NCI-H2081 treated with DMSO at 0.1 percent for 48 hours (cell line): ENCODE measurements around the gene CES4A.
"Not testable (repeated sequence)": the region's sequence is repeated elsewhere in the genome, so short reads cannot be mapped to it uniquely, and the experiment has no call there.

ENCODE experiments used
- DNase-seq: peaks from one replicate; lab custom pipeline; 2025; lab: John Stamatoyannopoulos, UW

CES4A gene

GRCh38 chr16:66956154-66956457 is 32.3 kb upstream of the CES4A start:
- not testable (repeated sequence) for DNase-seq

- no peak for DNase-seq
Measured at GRCh38 chr16:66958857-66959703, 29.3 kb upstream of the CES4A start.

- DNase-seq: no peak
Measured at GRCh38 chr16:66959704-66960161, 28.7 kb upstream of the CES4A start.

DNA sequence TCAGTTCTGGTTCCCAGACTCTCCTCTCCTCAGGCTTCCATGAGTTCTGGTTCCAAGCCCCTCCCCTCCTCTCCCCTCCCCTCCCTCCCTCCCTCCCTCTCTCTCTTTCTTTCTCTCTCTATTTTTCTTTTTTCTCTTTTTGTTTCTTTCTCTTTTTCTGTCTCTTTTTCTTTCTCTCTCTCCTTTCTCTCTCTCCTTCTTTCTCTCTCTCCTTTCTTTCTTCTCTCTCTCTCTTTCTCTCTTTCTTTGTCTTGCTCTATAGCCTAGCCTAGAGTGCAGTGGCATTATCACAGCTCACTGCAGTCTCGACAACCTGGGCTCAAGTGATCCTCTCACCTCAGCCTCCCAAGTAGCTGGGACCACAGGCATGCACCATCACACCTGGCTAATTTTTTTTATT is 28.1 kb upstream of the CES4A start:
- no peak for DNase-seq

- DNase-seq: peak; percentile 28
Measured at GRCh38 chr16:66961065-66961744, 27.2 kb upstream of the CES4A start, which contains the start of gene CES3. CES3 (plus strand) TSS chr16:66961266; CDS start chr16:66961308, 42 bp downstream.

DNA sequence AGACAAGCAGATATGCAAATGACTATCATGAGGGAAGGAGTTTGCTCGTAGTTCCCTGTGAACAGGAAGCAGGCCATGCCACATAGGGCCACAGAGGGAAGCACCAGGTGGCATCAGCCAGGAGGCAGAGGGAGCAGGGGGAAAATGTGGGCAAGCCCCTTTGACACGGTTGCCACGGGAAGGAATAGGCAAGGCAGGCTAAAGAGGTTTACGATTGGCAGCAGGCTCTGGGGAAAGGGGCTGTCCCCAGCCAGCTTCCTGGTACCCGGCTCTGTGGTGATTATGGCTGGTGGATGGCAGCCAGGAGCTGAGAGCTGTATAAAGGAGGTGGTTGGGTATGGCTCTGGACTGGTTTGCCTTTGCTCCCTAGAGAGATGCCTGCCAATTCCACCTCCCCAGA is 26.5 kb upstream of the CES4A start:
- DNase-seq: no peak

- DNase-seq: no peak
Measured at GRCh38 chr16:66964049-66964448, 24.3 kb upstream of the CES4A start.

- DNase-seq: no peak
Measured at GRCh38 chr16:66968847-66969246, 19.5 kb upstream of the CES4A start.

GRCh38 chr16:66970775-66971720 is 17.3 kb upstream of the CES4A start:
- DNase-seq: no peak

DNA sequence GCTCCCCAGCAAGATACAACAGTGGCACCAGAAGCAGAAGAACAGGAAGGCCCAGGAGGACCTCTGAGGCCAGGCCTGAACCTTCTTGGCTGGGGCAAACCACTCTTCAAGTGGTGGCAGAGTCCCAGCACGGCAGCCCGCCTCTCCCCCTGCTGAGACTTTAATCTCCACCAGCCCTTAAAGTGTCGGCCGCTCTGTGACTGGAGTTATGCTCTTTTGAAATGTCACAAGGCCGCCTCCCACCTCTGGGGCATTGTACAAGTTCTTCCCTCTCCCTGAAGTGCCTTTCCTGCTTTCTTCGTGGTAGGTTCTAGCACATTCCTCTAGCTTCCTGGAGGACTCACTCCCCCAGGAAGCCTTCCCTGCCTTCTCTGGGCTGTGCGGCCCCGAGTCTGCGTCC is 15.4 kb upstream of the CES4A start:
- no peak for DNase-seq

- DNase-seq: no peak
Measured at GRCh38 chr16:66973716-66974115, 14.7 kb upstream of the CES4A start.

GRCh38 chr16:66974156-66974931 is 14.0 kb upstream of the CES4A start:
- DNase-seq: not testable (repeated sequence)

DNA sequence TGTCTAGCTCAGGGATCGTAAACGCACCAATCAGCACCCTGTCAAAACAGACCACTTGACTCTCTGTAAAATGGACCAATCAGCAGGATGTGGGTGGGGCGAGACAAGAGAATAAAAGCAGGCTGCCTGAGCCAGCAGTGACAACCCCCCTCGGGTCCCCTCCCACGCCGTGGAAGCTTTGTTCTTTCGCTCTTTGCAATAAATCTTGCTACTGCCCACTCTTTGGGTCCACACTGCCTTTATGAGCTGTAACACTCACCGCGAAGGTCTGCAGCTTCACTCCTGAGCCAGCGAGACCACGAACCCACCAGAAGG is 13.5 kb upstream of the CES4A start:
- not testable (repeated sequence) for DNase-seq

DNA sequence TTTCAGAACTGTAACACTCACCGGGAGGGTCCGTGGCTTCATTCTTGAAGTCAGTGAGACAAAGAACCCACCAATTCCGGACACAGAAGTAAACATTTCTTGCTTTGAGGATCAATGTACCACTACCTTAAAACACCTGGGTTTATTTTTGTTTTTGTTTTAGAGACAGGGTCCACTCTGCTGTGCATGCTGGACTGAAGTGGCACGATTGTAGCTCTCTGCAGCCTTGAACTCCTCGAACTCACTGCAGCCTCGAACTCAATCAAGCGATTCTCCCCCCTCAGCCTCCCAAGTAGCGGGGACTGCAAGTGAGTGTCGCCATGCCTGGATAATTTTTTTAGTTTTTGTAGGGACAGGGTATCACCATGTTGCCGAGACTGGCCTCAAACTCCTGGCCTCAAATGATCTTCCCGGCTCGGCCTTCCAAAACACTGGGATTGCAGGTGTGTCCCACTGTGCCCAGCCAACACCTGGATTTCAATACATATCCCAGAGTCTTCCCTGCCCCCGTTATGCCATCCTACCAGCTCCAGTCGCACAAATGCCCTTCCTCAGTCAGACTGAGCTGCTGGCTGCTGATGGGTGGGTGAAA is 13.0 kb upstream of the CES4A start:
- no peak for DNase-seq

- DNase-seq: no peak
Measured at GRCh38 chr16:66976746-66977145, 11.6 kb upstream of the CES4A start.

DNA sequence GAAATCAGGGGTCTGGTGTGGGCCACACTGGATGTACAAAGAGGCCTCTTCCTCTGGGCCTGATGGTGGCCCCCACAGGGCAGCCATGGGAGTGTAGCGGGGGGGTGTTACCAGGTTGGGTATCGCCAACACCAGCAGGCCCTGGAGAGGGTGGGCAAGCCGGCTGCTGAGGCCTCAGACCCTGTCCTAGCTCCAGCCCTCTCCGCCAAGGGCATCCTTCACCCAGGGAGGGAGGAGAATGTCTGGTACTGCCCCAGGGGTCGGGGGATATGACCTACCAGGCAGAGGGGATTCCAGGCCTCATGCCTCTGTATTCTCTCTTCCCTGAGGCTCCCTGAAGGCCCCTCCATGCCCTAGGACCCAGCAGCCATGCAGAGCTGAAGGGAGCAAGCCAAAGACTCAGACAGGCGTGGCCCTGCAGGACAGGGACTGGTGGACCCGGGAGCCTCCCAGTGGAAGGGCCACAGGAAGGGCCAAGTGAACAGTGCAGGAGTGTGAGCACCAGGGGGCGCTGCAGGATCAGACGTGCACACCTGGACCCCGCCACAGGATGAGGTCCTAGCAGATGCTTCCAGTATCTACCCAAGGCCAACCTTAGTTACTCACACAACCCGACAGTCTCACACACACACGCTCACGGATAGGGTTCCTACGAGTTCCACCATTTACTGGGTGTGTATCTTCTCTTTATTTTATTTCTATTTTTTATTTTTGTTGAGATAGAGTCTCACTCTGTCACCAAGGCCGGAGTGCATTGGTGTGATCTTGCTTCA is 10.9 kb upstream of the CES4A start:
- DNase-seq: no peak

DNA sequence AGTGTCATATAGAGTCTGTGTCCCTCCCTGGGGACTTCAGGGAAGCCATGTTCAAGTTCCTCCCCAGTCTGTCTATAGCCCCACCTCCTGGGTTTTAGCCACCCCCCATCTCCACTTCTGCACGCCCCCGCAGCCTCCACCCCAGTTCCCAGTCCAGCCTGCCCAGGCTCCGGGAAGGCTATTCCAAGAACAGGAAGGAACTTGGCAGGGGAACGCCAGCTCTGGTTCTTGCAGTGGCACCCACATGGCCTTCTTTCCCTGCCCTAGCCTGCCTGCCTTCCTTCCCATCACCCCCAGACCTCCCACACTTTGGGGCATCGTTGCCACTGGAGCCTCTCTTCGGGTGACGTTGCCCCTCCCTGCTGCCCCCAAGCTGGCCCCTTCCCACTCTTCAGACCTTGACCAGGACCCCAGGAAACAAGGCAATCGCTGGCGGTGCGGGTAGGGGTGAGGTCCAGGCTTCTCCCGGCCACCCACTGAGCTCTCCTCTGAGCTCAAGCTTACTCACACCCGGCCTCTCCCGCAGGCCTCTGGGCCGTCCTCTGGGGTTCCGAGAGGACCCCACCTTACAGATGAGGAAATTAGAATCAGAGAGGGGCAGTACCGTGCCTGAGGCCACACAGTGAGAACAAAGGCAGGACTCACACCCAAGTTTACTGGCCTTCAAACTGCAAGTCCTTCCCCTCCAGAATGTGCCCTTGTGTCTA is 9.2 kb upstream of the CES4A start:
- DNase-seq: no peak

- DNase-seq: no peak
Measured at GRCh38 chr16:66983033-66983432, 5.4 kb upstream of the CES4A start.

DNA sequence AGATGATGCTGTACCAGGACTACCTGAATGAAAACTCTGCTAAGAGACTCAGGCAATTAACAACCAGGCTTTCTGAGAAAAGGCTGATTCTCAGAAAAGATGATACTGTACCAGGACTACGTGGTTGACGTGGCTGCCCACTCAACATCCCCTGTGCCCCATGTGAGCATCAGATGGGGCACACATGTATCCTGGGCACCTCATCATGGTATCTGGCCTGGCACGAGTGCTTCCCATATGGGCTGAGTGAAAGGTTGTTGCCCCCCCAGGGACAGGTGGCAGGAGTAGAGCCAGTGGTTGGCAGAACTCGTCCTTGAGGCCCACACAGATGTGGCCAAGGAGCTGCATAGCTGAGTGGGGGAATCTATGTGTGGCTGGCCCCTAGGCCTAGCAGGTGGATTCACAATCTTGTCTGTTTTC is 3.5 kb upstream of the CES4A start:
- DNase-seq: no peak

GRCh38 chr16:66986559-66986958 is 1.8 kb upstream of the CES4A start:
- DNase-seq: no peak
